ENCODE data around the gene LRIT2.

Gene LRIT2

DNA sequence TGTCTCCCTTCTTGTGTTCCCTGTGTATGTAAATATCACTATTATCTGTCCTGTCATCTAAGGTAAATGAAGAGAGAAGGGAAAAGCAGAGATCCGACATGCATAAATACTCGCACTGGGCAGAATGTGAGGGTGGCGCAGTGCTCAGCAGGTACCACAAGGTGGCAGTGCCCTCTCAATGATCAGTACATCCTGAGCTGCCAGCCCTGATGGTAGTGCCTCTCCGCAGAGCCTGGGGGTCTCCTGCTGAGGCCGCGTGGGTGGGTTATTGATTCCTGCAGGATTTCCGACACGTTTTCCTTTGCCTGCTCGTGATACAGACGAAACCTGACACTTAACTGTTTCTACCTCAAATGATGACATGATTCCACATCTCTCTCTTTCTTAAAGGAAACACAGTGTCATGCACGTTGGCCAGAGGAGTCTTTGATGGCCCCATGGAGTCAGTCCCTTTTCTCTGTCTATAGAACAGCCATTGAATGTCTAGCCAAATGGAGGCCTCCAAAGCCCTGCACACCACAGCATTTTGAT, 39.3 kb upstream of the LRIT2 start:
- H3K27ac ChIP-seq = no peak overlapping the region
- TF ChIP-seq, protein P1, sequence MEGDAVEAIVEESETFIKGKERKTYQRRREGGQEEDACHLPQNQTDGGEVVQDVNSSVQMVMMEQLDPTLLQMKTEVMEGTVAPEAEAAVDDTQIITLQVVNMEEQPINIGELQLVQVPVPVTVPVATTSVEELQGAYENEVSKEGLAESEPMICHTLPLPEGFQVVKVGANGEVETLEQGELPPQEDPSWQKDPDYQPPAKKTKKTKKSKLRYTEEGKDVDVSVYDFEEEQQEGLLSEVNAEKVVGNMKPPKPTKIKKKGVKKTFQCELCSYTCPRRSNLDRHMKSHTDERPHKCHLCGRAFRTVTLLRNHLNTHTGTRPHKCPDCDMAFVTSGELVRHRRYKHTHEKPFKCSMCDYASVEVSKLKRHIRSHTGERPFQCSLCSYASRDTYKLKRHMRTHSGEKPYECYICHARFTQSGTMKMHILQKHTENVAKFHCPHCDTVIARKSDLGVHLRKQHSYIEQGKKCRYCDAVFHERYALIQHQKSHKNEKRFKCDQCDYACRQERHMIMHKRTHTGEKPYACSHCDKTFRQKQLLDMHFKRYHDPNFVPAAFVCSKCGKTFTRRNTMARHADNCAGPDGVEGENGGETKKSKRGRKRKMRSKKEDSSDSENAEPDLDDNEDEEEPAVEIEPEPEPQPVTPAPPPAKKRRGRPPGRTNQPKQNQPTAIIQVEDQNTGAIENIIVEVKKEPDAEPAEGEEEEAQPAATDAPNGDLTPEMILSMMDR (IDR thresholded peaks at IDR 0.05) = peak; percentile 90
- TF ChIP-seq ZFX (IDR thresholded peaks at IDR 0.05; ENCODE audit: borderline replicate concordance) = no peak

DNA sequence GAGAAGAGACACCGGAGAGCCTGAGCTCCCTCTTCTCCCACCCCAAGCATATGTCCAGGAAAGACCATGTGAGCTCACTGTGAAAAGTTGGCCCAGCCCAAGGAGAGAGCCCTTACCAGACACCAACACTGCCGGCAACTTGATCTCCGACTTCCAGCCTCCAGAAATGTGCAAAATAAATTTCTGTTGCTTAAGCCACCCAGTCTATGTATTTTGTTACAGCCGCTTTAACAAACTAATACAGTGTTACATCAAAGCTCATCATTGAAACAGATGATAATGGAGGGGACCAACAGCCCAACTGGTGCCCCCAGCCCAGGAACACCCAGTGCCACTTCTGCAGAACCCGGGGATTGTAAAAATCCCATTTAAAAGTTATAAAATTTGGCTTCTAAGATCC, 38.4 kb upstream of the LRIT2 start:
- H3K27ac ChIP-seq = no peak overlapping the region
- no peak for TF ChIP-seq ZFX (IDR thresholded peaks at IDR 0.05; ENCODE audit: borderline replicate concordance)
- TF ChIP-seq, protein P1 (IDR thresholded peaks at IDR 0.05) = no peak

DNA sequence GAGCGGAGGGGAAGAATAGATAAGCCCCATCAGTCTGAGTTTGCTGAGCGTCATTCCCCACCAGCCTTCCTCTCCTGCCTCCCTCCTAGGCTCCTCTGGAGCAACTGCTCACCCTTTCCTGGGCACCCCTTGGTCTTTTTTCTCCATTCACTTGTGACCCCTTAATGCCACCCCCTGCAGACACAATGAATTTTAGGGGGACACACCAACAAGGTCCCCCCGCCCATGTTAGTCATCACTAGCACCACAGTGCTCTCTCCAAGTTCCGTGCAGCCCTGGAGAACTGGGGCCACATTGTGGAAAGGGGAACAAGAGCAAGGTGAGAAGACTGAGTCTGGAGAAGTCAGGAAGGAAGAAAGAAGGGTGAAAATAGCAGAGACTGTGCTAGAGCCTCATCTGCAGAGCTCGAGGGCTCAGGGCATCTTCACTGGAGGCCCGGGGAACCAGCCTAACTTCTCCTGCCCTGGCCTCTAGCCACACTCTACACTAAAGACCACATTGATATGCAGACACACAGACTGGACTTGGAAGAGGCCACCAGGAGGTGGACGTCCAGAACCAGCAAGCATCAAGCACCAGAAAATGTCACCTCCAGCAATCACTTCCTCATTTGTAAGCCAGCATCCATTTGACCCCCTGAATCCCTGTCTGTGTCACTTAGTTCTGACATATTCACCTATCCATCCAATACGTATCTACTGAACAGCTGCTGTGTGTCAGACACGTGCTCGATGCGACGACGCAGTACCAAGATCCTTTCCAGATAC, 37.0 kb upstream of the LRIT2 start:
- H3K27ac ChIP-seq = no peak overlapping the region
- TF ChIP-seq ZFX (IDR thresholded peaks at IDR 0.05; ENCODE audit: borderline replicate concordance) = no peak
- TF ChIP-seq, protein P1 (IDR thresholded peaks at IDR 0.05) = no peak

- no peak for TF ChIP-seq ZFX (IDR thresholded peaks at IDR 0.05; ENCODE audit: borderline replicate concordance)
- TF ChIP-seq, protein P1 (IDR thresholded peaks at IDR 0.05) = no peak
- H3K27ac ChIP-seq = no peak overlapping the region
Measured at GRCh38 chr10:84261236-84261915, 36.0 kb upstream of the LRIT2 start.

DNA sequence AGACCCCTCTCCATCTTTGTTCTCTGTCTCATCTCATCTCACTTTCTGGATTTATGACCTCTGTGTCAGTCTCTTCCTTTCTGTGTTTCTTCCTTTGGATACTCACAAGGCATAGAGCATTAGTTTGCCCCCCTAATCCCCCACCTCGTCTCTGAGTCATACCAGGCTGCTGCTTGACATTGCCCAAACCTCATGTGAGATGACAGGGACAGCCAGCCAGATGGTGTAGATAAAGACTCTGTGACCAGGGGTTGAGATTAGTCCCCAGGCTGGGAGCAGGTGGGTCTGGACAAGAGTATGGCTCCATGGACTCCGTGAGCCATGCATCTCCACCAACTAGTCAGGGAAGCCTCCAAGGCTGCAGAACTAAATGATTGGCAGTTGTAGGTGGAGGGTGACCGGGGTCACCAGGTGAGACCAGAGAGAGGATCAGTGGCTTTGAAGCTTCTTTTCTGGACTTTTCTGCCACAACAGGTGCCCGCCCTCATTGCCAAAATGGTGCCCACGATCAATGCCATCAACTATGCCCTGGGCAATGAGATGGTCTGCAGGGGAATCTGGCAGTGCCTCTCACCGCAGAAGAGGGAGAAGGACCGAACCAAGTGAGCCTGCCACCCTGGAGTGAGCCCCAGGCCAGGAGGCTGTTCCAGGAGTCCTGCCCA, 32.8 kb upstream of the LRIT2 start:
- no peak overlapping the region for H3K27ac ChIP-seq
- TF ChIP-seq ZFX (IDR thresholded peaks at IDR 0.05; ENCODE audit: borderline replicate concordance) = no peak
- TF ChIP-seq, protein P1 (IDR thresholded peaks at IDR 0.05) = no peak

- no peak for TF ChIP-seq ZFX (IDR thresholded peaks at IDR 0.05; ENCODE audit: borderline replicate concordance)
- TF ChIP-seq, protein P1 (IDR thresholded peaks at IDR 0.05) = peak; percentile 13; the same call in 1 of the 2 replicates
- H3K27ac ChIP-seq = no peak overlapping the region
Measured at GRCh38 chr10:84257343-84258020, 32.1 kb upstream of the LRIT2 start.
